Ishikawa (cell line): ENCODE data around the gene PANX1.

Experiments used
- CEBPB ChIP-seq: IDR thresholded peaks from 2 replicates; pipeline ENCODE4 v1.6.1; 2012
- CREB1 ChIP-seq: IDR thresholded peaks from 2 replicates; pipeline ENCODE4 v1.6.1; 2012; ENCODE audit warnings: low read depth
- EGR1 ChIP-seq: IDR thresholded peaks from 2 replicates; pipeline ENCODE4 v1.6.1; 2012
- EP300 ChIP-seq: IDR thresholded peaks from 2 replicates; pipeline ENCODE4 v1.6.1; 2012; ENCODE audit warnings: borderline replicate concordance
- FOXM1 ChIP-seq: IDR thresholded peaks from 2 replicates; pipeline ENCODE4 v1.6.1; 2012; ENCODE audit warnings: low read depth, borderline replicate concordance
- MAX ChIP-seq: IDR thresholded peaks from 2 replicates; pipeline ENCODE4 v1.6.1; 2012
- NFIC ChIP-seq: IDR thresholded peaks from 2 replicates; pipeline ENCODE4 v1.6.1; 2012
- RAD21 ChIP-seq: IDR thresholded peaks from 2 replicates; pipeline ENCODE4 v1.6.1; 2012; ENCODE audit warnings: low read depth
- TAF1 ChIP-seq: IDR thresholded peaks from 2 replicates; pipeline ENCODE4 v1.6.1; 2012; ENCODE audit warnings: low read depth, mild to moderate bottlenecking
- TCF12 ChIP-seq: IDR thresholded peaks from 2 replicates; pipeline ENCODE4 v1.6.1; 2012; ENCODE audit warnings: low read depth
- TEAD4 ChIP-seq: IDR thresholded peaks from 2 replicates; pipeline ENCODE4 v1.6.1; 2012
- USF1 ChIP-seq: IDR thresholded peaks from 2 replicates; pipeline ENCODE4 v1.6.1; 2012
- YY1 ChIP-seq: IDR thresholded peaks from 2 replicates; pipeline ENCODE4 v1.6.1; 2012; ENCODE audit warnings: low read depth
- ZBTB7A ChIP-seq: IDR thresholded peaks from 2 replicates; pipeline ENCODE4 v1.6.1; 2012; ENCODE audit warnings: low read depth
- TF ChIP-seq, protein P1 (sequence below): IDR thresholded peaks from 2 replicates; pipeline ENCODE4 v1.6.1; 2012; ENCODE audit warnings: low read depth, mild to moderate bottlenecking

Gene PANX1

GRCh38 chr11:94140154-94140655 is 11.6 kb downstream of the PANX1 start:
- no peak for TF ChIP-seq RAD21
- no peak for TF ChIP-seq YY1
- TF ChIP-seq MAX, result no peak

- TF ChIP-seq TCF12 (no peak), EGR1 (no peak), CREB1 (no peak), CEBPB (no peak)
These were observed 13.1 kb downstream of the PANX1 start for GRCh38 chr11:94141511-94142307.

GRCh38 chr11:94142308-94143281 is 14.0 kb downstream of the PANX1 start:
- TF ChIP-seq USF1 (no peak), CREB1 (no peak), EGR1 (no peak)

- no peak for TF ChIP-seq TEAD4
- no peak for TF ChIP-seq USF1
These were observed 15.6 kb downstream of the PANX1 start for GRCh38 chr11:94144216-94144615.

- TF ChIP-seq EGR1 (no peak), CEBPB (no peak), FOXM1 (no peak), CREB1 (no peak), USF1 (no peak), TCF12 (no peak), YY1 (no peak), MAX (no peak)
These were observed 16.0 kb downstream of the PANX1 start for GRCh38 chr11:94144664-94145063.

DNA sequence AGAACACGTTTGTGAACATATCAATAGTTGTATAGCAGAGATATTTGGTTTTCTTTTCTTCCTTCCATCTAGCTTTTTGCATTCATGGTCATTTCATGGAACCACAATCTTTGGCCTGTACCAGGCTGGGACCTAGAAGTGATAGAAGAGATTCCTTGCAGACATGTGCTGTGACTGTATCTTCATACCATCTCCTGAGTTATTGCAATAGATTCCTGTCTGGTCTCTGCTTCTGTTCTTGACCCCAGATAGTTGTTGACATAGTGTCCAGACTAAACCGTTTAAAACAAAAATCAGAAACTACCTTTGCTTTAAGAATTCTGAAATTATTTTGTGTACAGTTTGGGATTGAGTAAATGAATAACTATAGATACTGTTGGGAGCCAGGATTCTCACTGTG is 16.8 kb downstream of the PANX1 start:
- TF ChIP-seq, protein P1, sequence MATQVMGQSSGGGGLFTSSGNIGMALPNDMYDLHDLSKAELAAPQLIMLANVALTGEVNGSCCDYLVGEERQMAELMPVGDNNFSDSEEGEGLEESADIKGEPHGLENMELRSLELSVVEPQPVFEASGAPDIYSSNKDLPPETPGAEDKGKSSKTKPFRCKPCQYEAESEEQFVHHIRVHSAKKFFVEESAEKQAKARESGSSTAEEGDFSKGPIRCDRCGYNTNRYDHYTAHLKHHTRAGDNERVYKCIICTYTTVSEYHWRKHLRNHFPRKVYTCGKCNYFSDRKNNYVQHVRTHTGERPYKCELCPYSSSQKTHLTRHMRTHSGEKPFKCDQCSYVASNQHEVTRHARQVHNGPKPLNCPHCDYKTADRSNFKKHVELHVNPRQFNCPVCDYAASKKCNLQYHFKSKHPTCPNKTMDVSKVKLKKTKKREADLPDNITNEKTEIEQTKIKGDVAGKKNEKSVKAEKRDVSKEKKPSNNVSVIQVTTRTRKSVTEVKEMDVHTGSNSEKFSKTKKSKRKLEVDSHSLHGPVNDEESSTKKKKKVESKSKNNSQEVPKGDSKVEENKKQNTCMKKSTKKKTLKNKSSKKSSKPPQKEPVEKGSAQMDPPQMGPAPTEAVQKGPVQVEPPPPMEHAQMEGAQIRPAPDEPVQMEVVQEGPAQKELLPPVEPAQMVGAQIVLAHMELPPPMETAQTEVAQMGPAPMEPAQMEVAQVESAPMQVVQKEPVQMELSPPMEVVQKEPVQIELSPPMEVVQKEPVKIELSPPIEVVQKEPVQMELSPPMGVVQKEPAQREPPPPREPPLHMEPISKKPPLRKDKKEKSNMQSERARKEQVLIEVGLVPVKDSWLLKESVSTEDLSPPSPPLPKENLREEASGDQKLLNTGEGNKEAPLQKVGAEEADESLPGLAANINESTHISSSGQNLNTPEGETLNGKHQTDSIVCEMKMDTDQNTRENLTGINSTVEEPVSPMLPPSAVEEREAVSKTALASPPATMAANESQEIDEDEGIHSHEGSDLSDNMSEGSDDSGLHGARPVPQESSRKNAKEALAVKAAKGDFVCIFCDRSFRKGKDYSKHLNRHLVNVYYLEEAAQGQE, result no peak
- TF ChIP-seq NFIC (no peak), TCF12 (no peak), TAF1 (no peak), RAD21 (no peak), EGR1 (no peak), CEBPB (no peak), CREB1 (no peak), TEAD4 (no peak), ZBTB7A (no peak), EP300 (no peak), FOXM1 (no peak), USF1 (no peak), YY1 (no peak), MAX (no peak)

- no peak for TF ChIP-seq TEAD4
- TF ChIP-seq EP300, result no peak
- no peak for TF ChIP-seq EGR1
- no peak for TF ChIP-seq MAX
These were observed 17.3 kb downstream of the PANX1 start for GRCh38 chr11:94145916-94146315.
